ENCODE measurements around the gene GABRG3. TPM values are rescaled to one million over a fixed set of nuclear protein-coding genes. Genes with fewer than 3 reads are reported as not detected.

Gene GABRG3
- total RNA-seq, 1 donor from 2014 or later: 0.54 TPM

- Histone ChIP-seq H3K4me1 (ENCODE audit: insufficient read depth, low read length) (no peaks in the 10 kb centered on the region), H3K4me2 (ENCODE audit: low read length) (no peak overlapping the region), H3K9me3 (ENCODE audit: insufficient read depth, low read depth, low read length) (no peaks in the 10 kb centered on the region), H3K79me2 (ENCODE audit: insufficient read depth, low read length) (no peaks in the 10 kb centered on the region), H2AFZ (ENCODE audit: low read depth, low read length) (no peak overlapping the region), H3K9ac (ENCODE audit: low read length) (no peak overlapping the region), H3K27me3 (ENCODE audit: insufficient read depth, low read length) (no peaks in the 10 kb centered on the region), H3K4me3 (ENCODE audit: insufficient read depth, low read depth, low read length) (no peak overlapping the region), H3K36me3 (ENCODE audit: insufficient read depth, low read length) (no peaks in the 10 kb centered on the region), H4K20me1 (ENCODE audit: insufficient read depth, low read length) (no peaks in the 10 kb centered on the region), H3K27ac (ENCODE audit: low read depth, low read length) (no peak overlapping the region)
- Mint-ChIP-seq H3K36me3 (ENCODE audit: low read depth, unreplicated experiment) (no peaks in the 10 kb centered on the region), H3K27me3 (ENCODE audit: low read depth, unreplicated experiment) (peaks cover 7% of the 10 kb centered on the region), H3K4me1 (ENCODE audit: low read depth, unreplicated experiment) (peaks cover 7% of the 10 kb centered on the region), H3K9me3 (ENCODE audit: unreplicated experiment) (peaks cover 4% of the 10 kb centered on the region), H3K27ac (ENCODE audit: unreplicated experiment) (no peak overlapping the region), H3K4me3 (ENCODE audit: unreplicated experiment) (no peak overlapping the region)
- TF ChIP-seq CTCF (IDR thresholded peaks at IDR 0.05; ENCODE audit: insufficient read depth, low read depth, low read length): no peak
- no peak for TF ChIP-seq EZH2 (IDR thresholded peaks at IDR 0.05; ENCODE audit: insufficient read depth, low read length)
- no peak for FAIRE-seq
- DNase-seq (ENCODE audit: low read depth): no peak
Measured at GRCh38 chr15:27535445-27536129, 564.6 kb downstream of the GABRG3 start.

- Histone ChIP-seq H3K27me3 (ENCODE audit: insufficient read depth, low read length) (no peaks in the 10 kb centered on the region), H3K9me3 (ENCODE audit: insufficient read depth, low read depth, low read length) (no peaks in the 10 kb centered on the region), H3K79me2 (ENCODE audit: insufficient read depth, low read length) (no peaks in the 10 kb centered on the region), H3K4me2 (ENCODE audit: low read length) (no peak overlapping the region), H3K4me3 (ENCODE audit: insufficient read depth, low read depth, low read length) (no peak overlapping the region), H3K9ac (ENCODE audit: low read length) (no peak overlapping the region), H3K4me1 (ENCODE audit: insufficient read depth, low read length) (no peaks in the 10 kb centered on the region), H2AFZ (ENCODE audit: low read depth, low read length) (no peak overlapping the region), H3K36me3 (ENCODE audit: insufficient read depth, low read length) (no peaks in the 10 kb centered on the region), H4K20me1 (ENCODE audit: insufficient read depth, low read length) (no peaks in the 10 kb centered on the region), H3K27ac (ENCODE audit: low read depth, low read length) (no peak overlapping the region)
- Mint-ChIP-seq H3K9me3 (ENCODE audit: unreplicated experiment) (peaks cover 4% of the 10 kb centered on the region), H3K4me1 (ENCODE audit: low read depth, unreplicated experiment) (peaks cover 7% of the 10 kb centered on the region), H3K36me3 (ENCODE audit: low read depth, unreplicated experiment) (no peaks in the 10 kb centered on the region), H3K4me3 (ENCODE audit: unreplicated experiment) (no peak overlapping the region), H3K27ac (ENCODE audit: unreplicated experiment) (no peak overlapping the region), H3K27me3 (ENCODE audit: low read depth, unreplicated experiment) (peaks cover 5% of the 10 kb centered on the region)
- TF ChIP-seq EZH2 (IDR thresholded peaks at IDR 0.05; ENCODE audit: insufficient read depth, low read length): no peak
- TF ChIP-seq CTCF (IDR thresholded peaks at IDR 0.05; ENCODE audit: insufficient read depth, low read depth, low read length): no peak
- no peak for FAIRE-seq
- DNase-seq (ENCODE audit: low read depth): no peak
Measured at GRCh38 chr15:27538325-27538724, 567.3 kb downstream of the GABRG3 start.

- Histone ChIP-seq H3K4me1 (ENCODE audit: insufficient read depth, low read length) (no peaks in the 10 kb centered on the region), H3K79me2 (ENCODE audit: insufficient read depth, low read length) (no peaks in the 10 kb centered on the region), H4K20me1 (ENCODE audit: insufficient read depth, low read length) (no peaks in the 10 kb centered on the region), H3K27me3 (ENCODE audit: insufficient read depth, low read length) (no peaks in the 10 kb centered on the region), H3K27ac (ENCODE audit: low read depth, low read length) (no peak overlapping the region), H3K9ac (ENCODE audit: low read length) (no peak overlapping the region), H3K36me3 (ENCODE audit: insufficient read depth, low read length) (no peaks in the 10 kb centered on the region), H2AFZ (ENCODE audit: low read depth, low read length) (no peak overlapping the region), H3K4me3 (ENCODE audit: insufficient read depth, low read depth, low read length) (no peak overlapping the region), H3K9me3 (ENCODE audit: insufficient read depth, low read depth, low read length) (no peaks in the 10 kb centered on the region), H3K4me2 (ENCODE audit: low read length) (no peak overlapping the region)
- Mint-ChIP-seq H3K9me3 (ENCODE audit: unreplicated experiment) (peaks cover 2% of the 10 kb centered on the region), H3K27me3 (ENCODE audit: low read depth, unreplicated experiment) (peaks cover 5% of the 10 kb centered on the region), H3K4me3 (ENCODE audit: unreplicated experiment) (no peak overlapping the region), H3K27ac (ENCODE audit: unreplicated experiment) (no peak overlapping the region), H3K4me1 (ENCODE audit: low read depth, unreplicated experiment) (no peaks in the 10 kb centered on the region), H3K36me3 (ENCODE audit: low read depth, unreplicated experiment) (no peaks in the 10 kb centered on the region)
- DNase-seq (ENCODE audit: low read depth) (no peak), FAIRE-seq (no peak)
- TF ChIP-seq CTCF (IDR thresholded peaks at IDR 0.05; ENCODE audit: insufficient read depth, low read depth, low read length) (no peak), EZH2 (IDR thresholded peaks at IDR 0.05; ENCODE audit: insufficient read depth, low read length) (no peak)
Measured at GRCh38 chr15:27541581-27541980, 570.6 kb downstream of the GABRG3 start.

Measured in astrocyte (in vitro differentiated cells and primary cell).